IMR-90 (cell line): ENCODE data around the gene KCMF1. TPM values are rescaled to one million over a fixed set of nuclear protein-coding genes. Genes with fewer than 3 reads are reported as not detected.

Source experiments
- ATAC-seq: fragments of 200-7000 bp; cut with Tn5 transposase; 2 replicates; pipeline ENCODE4 v1.9.1; 2020; ENCODE audit warnings: low read depth, mild to moderate bottlenecking, moderate library complexity
- BruUV-seq: library from RNA; stranded (reverse); fragments of 400-500 nt; replicated peaks from 2 replicates; lab custom pipeline; 2021; lab: Mats Ljungman, UMichigan
- CTCF ChIA-PET: fragments of 300-600 bp; formaldehyde crosslinking; extraction: SDS; loops from one replicate; lab custom pipeline; 2021; ENCODE audit warnings: antibody characterized with exemption; lab: Yijun Ruan, JAX
- POLR2A ChIA-PET: fragments of 300-600 bp; sonication (Branson Sonifier 250); formaldehyde crosslinking; loops from one replicate; lab custom pipeline; 2022; ENCODE audit warnings: antibody characterized with exemption; ENCODE audit not compliant: unreplicated experiment; lab: Charles Lee
- DNase-seq: peaks from one replicate; pipeline ENCODE4 v3.0.0; 2013
- H2AFZ ChIP-seq: replicated peaks from 2 replicates; pipeline ENCODE3; 2013; ENCODE audit warnings: low read length, mild to moderate bottlenecking; ENCODE audit not compliant: poor library complexity
- H2AK5ac ChIP-seq: 2 replicates; pipeline ENCODE4 v1.6.1; 2013; ENCODE audit warnings: low read depth, low read length, inconsistent platforms
- H2AK9ac ChIP-seq: replicated peaks from 2 replicates; pipeline ENCODE3; 2013; ENCODE audit warnings: mild to moderate bottlenecking, low read depth, low read length, moderate library complexity; ENCODE audit not compliant: poor library complexity
- H2BK120ac ChIP-seq: 2 replicates; pipeline ENCODE4 v1.6.1; 2013; ENCODE audit warnings: low read depth, low read length, inconsistent platforms
- H2BK15ac ChIP-seq: 3 replicates; pipeline ENCODE4 v1.6.1; 2013; ENCODE audit warnings: low read depth, low read length, inconsistent platforms
- H2BK20ac ChIP-seq: 2 replicates; pipeline ENCODE4 v1.6.1; 2013; ENCODE audit warnings: low read depth, mild to moderate bottlenecking, inconsistent platforms, low read length, moderate library complexity
- H2BK5ac ChIP-seq: 2 replicates; pipeline ENCODE4 v1.6.1; 2013; ENCODE audit warnings: mild to moderate bottlenecking, low read depth, low read length, inconsistent platforms; ENCODE audit not compliant: poor library complexity, severe bottlenecking
- H3K14ac ChIP-seq: replicated peaks from 2 replicates; pipeline ENCODE4 v1.6.1; 2013; ENCODE audit warnings: low read depth, low read length, inconsistent platforms
- H3K18ac ChIP-seq: 2 replicates; pipeline ENCODE4 v1.6.1; 2013; ENCODE audit warnings: low read depth, low read length, control low read depth
- H3K23ac ChIP-seq: 2 replicates; pipeline ENCODE4 v1.6.1; 2013; ENCODE audit warnings: low read depth, low read length, inconsistent platforms
- H3K27ac ChIP-seq: 2 replicates; pipeline ENCODE4 v1.5.1; 2013; ENCODE audit warnings: mild to moderate bottlenecking, control low read depth, low read length; ENCODE audit not compliant: insufficient read depth
- H3K27me3 ChIP-seq: 2 replicates; pipeline ENCODE4 v1.6.1; 2013; ENCODE audit warnings: low read length; ENCODE audit not compliant: control insufficient read depth, insufficient read depth
- H3K36me3 ChIP-seq: 2 replicates; pipeline ENCODE4 v1.6.1; 2013; ENCODE audit warnings: low read length, mixed read lengths; ENCODE audit not compliant: control insufficient read depth, insufficient read depth
- H3K4ac ChIP-seq: 2 replicates; pipeline ENCODE4 v1.6.1; 2013; ENCODE audit warnings: low read depth, low read length, inconsistent platforms
- H3K4me1 ChIP-seq: 2 replicates; pipeline ENCODE4 v1.6.1; 2013; ENCODE audit warnings: low read length, mixed read lengths; ENCODE audit not compliant: control insufficient read depth, insufficient read depth
- H3K4me2 ChIP-seq: 2 replicates; pipeline ENCODE4 v1.6.1; 2013; ENCODE audit warnings: low read depth, mild to moderate bottlenecking, control low read depth, low read length, moderate library complexity
- H3K4me3 ChIP-seq: 2 replicates; pipeline ENCODE4 v1.5.1; 2013; ENCODE audit warnings: low read depth, mild to moderate bottlenecking, control low read depth, low read length, moderate library complexity; ENCODE audit not compliant: insufficient read depth
- H3K56ac ChIP-seq: 2 replicates; pipeline ENCODE4 v1.6.1; 2013; ENCODE audit warnings: low read length, inconsistent platforms; ENCODE audit not compliant: insufficient read depth; ENCODE audit errors: extremely low read depth
- H3K79me1 ChIP-seq, 2 experiments: 2 replicates each; pipeline ENCODE4 v1.6.1; 2013; ENCODE audit warnings: low read length in 2 of 2, inconsistent platforms in 1 of 2, low read depth in 1 of 2
- H3K9ac ChIP-seq: 2 replicates; pipeline ENCODE4 v1.6.1; 2013; ENCODE audit warnings: low read depth, low read length, control low read depth
- H3K9me1 ChIP-seq: 2 replicates; pipeline ENCODE4 v1.6.1; 2013; ENCODE audit warnings: low read length, inconsistent platforms; ENCODE audit not compliant: insufficient read depth
- H3K9me3 ChIP-seq: 2 replicates; pipeline ENCODE4 v1.6.1; 2013; ENCODE audit warnings: low read length; ENCODE audit not compliant: control insufficient read depth, insufficient read depth
- H4K20me1 ChIP-seq: 2 replicates; pipeline ENCODE4 v1.6.1; 2013; ENCODE audit warnings: low read length, inconsistent platforms; ENCODE audit not compliant: insufficient read depth
- H4K5ac ChIP-seq: 2 replicates; pipeline ENCODE4 v1.6.1; 2013; ENCODE audit warnings: mild to moderate bottlenecking, low read depth, low read length, control low read depth
- H4K8ac ChIP-seq, 2 experiments: 2 replicates each; pipeline ENCODE4 v1.6.1; 2013; ENCODE audit warnings: low read depth in 2 of 2, low read length in 2 of 2, control low read depth in 1 of 2, inconsistent platforms in 1 of 2
- H4K91ac ChIP-seq: 2 replicates; pipeline ENCODE4 v1.6.1; 2013; ENCODE audit warnings: low read depth, low read length, inconsistent platforms; ENCODE audit not compliant: insufficient read depth
- BHLHE40 ChIP-seq: fragments of 150-350 bp; IDR thresholded peaks from 2 replicates; pipeline ENCODE4 v1.6.1; 2016; ENCODE audit warnings: mild to moderate bottlenecking, low read depth, low read length
- CEBPB ChIP-seq: IDR thresholded peaks from 2 replicates; pipeline ENCODE4 v1.6.1; 2012; ENCODE audit warnings: low read depth, low read length, improper control_type of control experiment
- CHD1 ChIP-seq: IDR thresholded peaks from 2 replicates; pipeline ENCODE4 v1.6.1; 2012; ENCODE audit warnings: low read depth, low read length, improper control_type of control experiment
- CTCF ChIP-seq: conservative IDR thresholded peaks from 2 replicates; pipeline ENCODE4 v1.5.1; 2012; ENCODE audit warnings: mild to moderate bottlenecking, low read depth, low read length, improper control_type of control experiment
- ELK1 ChIP-seq: fragments of 150-350 bp; IDR thresholded peaks from 2 replicates; pipeline ENCODE4 v1.6.1; 2016; ENCODE audit warnings: low read depth, mild to moderate bottlenecking, low read length, moderate library complexity, borderline replicate concordance
- MAFK ChIP-seq: IDR thresholded peaks from 2 replicates; pipeline ENCODE4 v1.6.1; 2012; ENCODE audit warnings: low read depth, low read length, improper control_type of control experiment
- MAZ ChIP-seq: IDR thresholded peaks from 2 replicates; pipeline ENCODE4 v1.6.1; 2012; ENCODE audit warnings: low read depth, mild to moderate bottlenecking, low read length, improper control_type of control experiment, moderate library complexity, borderline replicate concordance
- NFE2L2 ChIP-seq: fragments of 150-350 bp; IDR thresholded peaks from 2 replicates; pipeline ENCODE4 v1.6.1; 2016; ENCODE audit warnings: low read depth, mild to moderate bottlenecking, low read length
- RAD21 ChIP-seq: IDR thresholded peaks from 2 replicates; pipeline ENCODE4 v1.6.1; 2012; ENCODE audit warnings: low read length, improper control_type of control experiment
- RCOR1 ChIP-seq: IDR thresholded peaks from 2 replicates; pipeline ENCODE4 v1.6.1; 2012; ENCODE audit warnings: mild to moderate bottlenecking, low read length, improper control_type of control experiment; ENCODE audit not compliant: insufficient replicate concordance
- RFX5 ChIP-seq: IDR thresholded peaks from 2 replicates; pipeline ENCODE4 v1.8.0; 2012; ENCODE audit warnings: low read depth, mild to moderate bottlenecking, low read length, moderate library complexity
- SMC3 ChIP-seq: fragments of 150-350 bp; IDR thresholded peaks from 2 replicates; pipeline ENCODE4 v1.6.1; 2016; ENCODE audit warnings: low read depth, mild to moderate bottlenecking, antibody characterized with exemption, low read length, moderate library complexity
- USF2 ChIP-seq: fragments of 150-350 bp; IDR thresholded peaks from 2 replicates; pipeline ENCODE4 v1.6.1; 2017; ENCODE audit warnings: mild to moderate bottlenecking, antibody characterized with exemption, low read length, low read depth
- WGBS, 2 experiments: methylation state at CpG; one replicate each; pipeline versions ENCODE4 v1.1.5 to v1.1.7; 2013; ENCODE audit warnings: missing lambda C conversion rate in 2 of 2; ENCODE audit not compliant: insufficient read length in 1 of 2; ENCODE audit errors: extremely low coverage in 2 of 2; 5-methylcytosine and 5-hydroxymethylcytosine counted together
- dilution Hi-C: fragments of 300-500 bp; cut with HindIII; formaldehyde crosslinking; loops from one replicate; pipeline ENCODE4 v1.14.3; 2018; ENCODE audit warnings: low sequenced_read_pairs; ENCODE audit not compliant: unreplicated experiment
- in situ Hi-C: fragments of 300-500 bp; cut with MboI; formaldehyde crosslinking; loops from 3 replicates; pipeline ENCODE4 v1.14.3; 2019; ENCODE audit warnings: low sequenced_read_pairs, inconsistent platforms, mixed read lengths
- intact Hi-C: fragments of 100-400 bp; cut with micrococcal nuclease; formaldehyde crosslinking; loops from 2 replicates; pipeline ENCODE4 v1.10.0; 2022
- polyA plus RNA-seq, 3 experiments: library from polyadenylated mRNA; depleted of rRNA; stranded (reverse); fragments of >200 nt; gene quantifications; 2 replicates each; pipeline ENCODE4 v1.2.3, GENCODE V29; 2012; ENCODE audit warnings: low replicate concordance in 1 of 3
- total RNA-seq: library from RNA; depleted of rRNA; stranded (reverse); fragments of >200 nt; gene quantifications from 2 replicates; pipeline ENCODE4 v1.2.3, GENCODE V29; 2012

The KCMF1 gene
- total and polyA plus RNA-seq, 2 of the 4 experiments (the other 2 are of a cell fraction): 49.9 to 108 TPM

- Histone ChIP-seq H2BK120ac (no peak overlapping the region), H3K27me3 (no peaks in the 10 kb centered on the region), H3K14ac (no peak overlapping the region), H2AFZ (no peak overlapping the region), H3K56ac (no peak overlapping the region), H4K8ac (no peak overlapping the region), H3K9ac (no peak overlapping the region), H2AK9ac (no peak overlapping the region), H2BK20ac (no peak overlapping the region), H2BK15ac (no peak overlapping the region), H3K27ac (no peak overlapping the region), H3K9me1 (peaks cover 23% of the 10 kb centered on the region), H2AK5ac (no peak overlapping the region), H3K36me3 (peaks cover 13% of the 10 kb centered on the region), H3K4me3 (no peak overlapping the region), H3K4ac (no peak overlapping the region), H4K20me1 (peaks cover 76% of the 10 kb centered on the region), H4K91ac (no peak overlapping the region), H3K4me1 (peaks cover 9% of the 10 kb centered on the region), H3K79me1 (peaks cover 15 to 66% of the 10 kb centered on the region in 2 experiments), H3K9me3 (no peaks in the 10 kb centered on the region), H4K5ac (no peak overlapping the region), H3K18ac (no peak overlapping the region), H2BK5ac (no peak overlapping the region), H3K23ac (no peak overlapping the region; the same call in 1 of the 2 replicates), H3K4me2 (no peak overlapping the region)
- POLR2A ChIA-PET: interaction anchor here (0.6 kb wide), 1 partner anchor 13 kb away, joined by 10 read pairs; no protein-coding TSS in a partner anchor
- CTCF ChIA-PET: no interaction called here
- dilution Hi-C loops: no loop called here
- no TSS peak for BruUV-seq
- in situ Hi-C loops: no loop called here
- no peak for TF ChIP-seq USF2
- no peak for TF ChIP-seq MAZ
- no peak for TF ChIP-seq SMC3
- TF ChIP-seq ELK1: no peak
- TF ChIP-seq NFE2L2: no peak
- no peak for TF ChIP-seq CTCF
- no peak for TF ChIP-seq BHLHE40
- no peak for TF ChIP-seq CHD1
- no peak for TF ChIP-seq CEBPB
- no peak for TF ChIP-seq MAFK
- TF ChIP-seq RAD21: no peak
- TF ChIP-seq RFX5: no peak
- no peak for TF ChIP-seq RCOR1
- intact Hi-C loops: no loop called here
- DNase-seq (no peak), ATAC-seq (no peak)
- 100% methylated on average over 1 of the region's 2 CpGs; no CpG with 5 or more reads in 1 of the 2 experiments for WGBS, 2 experiments
Measured at GRCh38 chr2:85008252-85008651, 37.3 kb downstream of the KCMF1 start.
